Measurements from ENCODE around the gene ZNF423.

Gene ZNF423

DNA sequence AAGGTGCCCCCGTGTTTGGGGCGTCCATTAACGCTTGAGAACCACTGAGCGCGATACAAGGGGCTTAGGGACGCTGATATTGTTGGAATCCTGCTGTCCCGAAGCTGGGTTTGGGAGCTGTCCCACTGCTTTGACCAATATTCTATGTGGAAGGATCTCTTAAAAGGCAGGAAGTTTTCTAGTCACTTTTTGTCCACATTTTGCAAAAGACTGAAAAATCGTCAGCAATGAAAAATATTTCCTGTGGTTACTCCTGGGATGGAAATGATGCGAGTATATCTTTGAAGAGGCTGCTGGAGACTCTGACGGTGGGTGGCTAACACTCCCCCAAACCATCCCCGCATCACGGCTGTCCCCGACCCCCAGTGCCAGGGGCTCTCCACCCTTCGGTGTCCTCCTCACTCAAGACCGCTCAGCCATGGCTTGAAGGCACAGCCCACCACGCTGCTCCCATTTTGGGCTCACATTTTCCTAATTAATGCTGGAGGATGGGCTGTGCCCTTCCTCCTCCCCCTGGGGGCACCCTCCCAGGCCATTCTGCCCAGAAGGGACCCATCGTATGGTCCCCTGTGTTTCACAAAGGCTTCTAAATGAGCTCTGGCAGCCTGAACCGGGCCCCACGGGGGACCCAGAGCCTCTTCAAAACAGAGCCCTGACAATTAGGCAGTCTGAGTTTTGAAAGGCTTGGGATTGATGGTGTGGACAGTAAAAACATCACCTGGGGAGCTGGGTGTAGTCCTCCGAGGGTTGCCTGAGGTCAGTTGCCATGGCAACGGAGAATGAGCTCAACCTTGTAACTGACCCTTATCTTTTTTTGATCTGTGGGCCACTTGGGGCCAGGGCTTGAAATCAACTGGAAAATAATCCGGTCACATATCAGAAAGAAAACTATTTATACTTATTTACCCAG lies 323.7 kb downstream of the ZNF423 start:
- DNase-seq (ENCODE audit: low read depth in 2 of 2), result no peak

DNA sequence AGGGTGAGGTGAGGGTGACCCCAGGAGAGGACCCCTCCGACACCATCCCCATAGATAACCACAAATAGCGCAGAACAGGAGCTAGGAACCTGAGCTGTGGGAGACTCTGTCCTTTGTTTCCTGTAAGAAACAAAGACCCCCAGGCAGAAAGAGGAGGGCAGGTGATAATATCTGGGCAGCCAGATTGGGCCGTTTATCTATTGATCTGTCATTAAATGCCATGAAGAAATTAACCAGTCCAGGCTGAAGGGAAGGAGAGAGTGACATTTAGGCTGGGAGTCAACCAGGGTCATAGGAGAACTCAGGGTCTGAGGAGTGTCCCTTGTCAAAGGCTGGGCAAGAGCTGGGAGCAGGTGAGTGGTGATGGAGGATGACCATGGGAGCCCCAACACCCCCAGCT lies 324.5 kb downstream of the ZNF423 start:
- DNase-seq (ENCODE audit: low read depth in 2 of 2), result no peak

DNA sequence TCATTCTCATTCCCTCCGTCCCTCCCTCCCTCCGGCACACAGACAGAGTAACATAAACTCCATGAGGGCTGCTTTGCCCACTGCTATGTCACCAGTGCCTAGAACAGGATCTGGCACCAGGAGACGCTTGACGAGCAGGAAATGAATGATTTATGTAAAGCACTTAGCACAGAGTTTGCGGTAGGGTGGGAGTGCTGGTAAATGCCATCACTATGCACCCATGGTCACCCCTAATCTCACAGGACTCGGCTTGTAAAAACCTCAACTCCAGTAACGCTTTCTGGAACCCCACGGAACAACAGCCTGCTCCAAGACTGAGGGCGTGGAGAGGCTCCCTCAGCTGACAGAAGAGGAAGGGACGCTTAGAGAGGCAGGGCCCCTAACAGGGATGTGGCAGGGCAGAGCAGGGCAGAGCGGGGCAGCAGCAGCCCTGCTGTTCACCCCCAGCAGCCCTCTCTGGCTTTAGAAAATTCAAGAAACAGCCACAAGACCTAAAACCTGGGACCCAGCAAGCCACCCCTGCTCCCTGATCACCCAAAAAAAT lies 325.4 kb downstream of the ZNF423 start:
- no peak for DNase-seq (ENCODE audit: low read depth in 2 of 2)

DNA sequence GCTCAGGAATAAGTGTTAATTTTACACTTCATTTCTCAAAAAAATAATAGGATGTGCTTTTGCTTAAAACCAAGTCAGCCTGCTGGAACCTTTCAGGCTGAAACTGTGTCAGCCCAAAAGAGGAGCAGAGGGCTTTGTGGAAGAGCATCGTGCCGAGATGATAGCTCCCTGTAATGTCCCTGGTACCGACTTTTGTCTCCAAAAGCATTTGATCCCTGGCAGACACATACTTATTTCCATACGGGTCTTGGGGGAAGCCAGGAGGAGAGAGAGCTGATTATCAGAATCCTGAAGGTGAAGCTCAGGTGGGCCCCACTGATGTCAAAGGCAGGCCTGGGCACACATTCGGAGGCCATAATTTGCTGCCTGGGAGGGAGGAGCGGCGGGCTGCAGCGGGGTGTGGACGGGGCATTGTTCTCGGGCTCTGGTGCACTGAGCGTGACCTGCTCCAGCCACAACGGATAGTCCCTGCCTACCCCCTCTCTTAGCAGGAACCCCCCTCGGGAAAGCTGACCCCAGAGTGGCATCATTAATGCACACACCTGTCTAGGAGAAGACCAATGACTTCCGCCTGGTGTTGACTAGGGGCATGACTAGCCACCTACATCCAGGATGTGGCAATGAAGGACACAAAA lies 326.4 kb downstream of the ZNF423 start:
- DNase-seq (ENCODE audit: low read depth in 2 of 2), result no peak

DNA sequence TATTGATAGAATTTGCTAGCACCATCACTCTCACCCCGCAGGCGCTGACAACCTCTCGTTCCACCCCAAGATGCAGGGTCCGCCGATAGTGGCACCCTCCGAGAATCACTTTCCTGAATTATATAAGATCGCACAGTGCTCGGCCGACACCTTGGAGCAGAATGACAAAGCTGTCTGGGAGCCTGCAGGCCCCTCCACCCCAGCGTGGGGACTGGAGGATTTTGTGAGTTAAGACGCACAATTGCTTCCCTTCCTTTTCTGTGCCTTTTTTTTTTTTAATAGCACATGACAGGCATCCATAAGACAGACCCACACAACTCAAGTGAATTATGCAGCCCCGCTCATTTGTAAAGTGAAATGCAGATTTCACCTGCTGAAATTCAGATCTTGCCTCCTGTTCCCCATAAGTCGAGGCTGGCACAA lies 327.0 kb downstream of the ZNF423 start:
- DNase-seq (ENCODE audit: low read depth in 2 of 2), result no peak

DNA sequence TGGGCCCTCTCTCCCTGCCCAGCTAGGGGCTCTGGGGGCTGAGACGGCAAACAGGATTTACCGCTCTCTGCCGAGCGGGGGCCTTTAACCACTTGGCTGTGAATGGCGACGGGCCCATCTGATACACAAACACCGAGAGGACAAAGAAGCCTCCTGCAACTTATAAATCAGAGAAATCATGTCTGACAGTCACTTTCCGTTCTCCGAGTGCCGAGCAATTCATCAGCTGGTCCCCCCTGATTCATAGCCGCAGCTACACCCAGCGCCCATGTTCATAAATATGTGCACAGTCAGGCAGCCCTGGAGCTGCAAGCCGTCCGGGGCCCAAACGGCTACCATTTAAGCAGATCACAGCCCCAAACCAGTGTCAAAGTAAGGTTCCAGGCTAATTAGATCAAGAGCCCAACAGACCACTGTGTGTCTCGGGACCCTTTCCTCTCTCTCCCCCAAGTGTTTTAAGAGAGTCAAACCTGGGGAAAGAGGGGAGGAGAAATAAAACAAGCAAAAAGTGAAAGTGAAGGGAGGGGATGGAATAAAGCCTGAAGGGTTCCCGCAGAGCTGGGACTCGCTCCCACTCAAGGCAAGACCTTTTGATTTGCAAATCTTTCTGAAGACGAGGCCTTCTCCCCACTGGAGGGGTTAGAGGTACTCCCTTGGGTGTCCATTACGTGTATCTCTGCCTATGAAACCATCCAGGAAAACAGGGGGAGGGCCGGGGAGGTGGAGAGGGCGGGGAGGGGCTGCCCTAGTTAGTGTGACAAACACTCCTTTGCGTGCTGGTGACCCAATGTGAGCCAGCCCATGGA lies 327.6 kb downstream of the ZNF423 start:
- no peak for DNase-seq (ENCODE audit: low read depth in 2 of 2)

DNA sequence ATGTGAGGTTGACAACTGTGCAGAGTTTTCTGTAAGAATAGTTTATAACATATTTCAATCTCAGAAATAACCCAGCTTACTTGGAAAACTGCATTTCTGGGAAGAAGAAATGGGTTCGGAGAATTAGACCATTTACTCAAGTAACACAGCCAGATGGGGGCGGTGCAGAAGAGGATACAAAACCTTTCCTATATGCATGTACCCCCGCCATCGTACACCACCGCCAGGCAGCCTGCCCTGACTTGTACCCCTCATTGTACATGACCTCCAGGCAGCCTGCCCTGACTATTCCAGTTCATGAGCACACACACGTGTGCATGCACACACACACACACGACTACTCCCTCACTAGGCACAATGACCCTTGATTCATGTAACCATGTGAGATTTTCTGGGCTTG lies 328.3 kb downstream of the ZNF423 start:
- no peak for DNase-seq (ENCODE audit: low read depth in 2 of 2)

DNA sequence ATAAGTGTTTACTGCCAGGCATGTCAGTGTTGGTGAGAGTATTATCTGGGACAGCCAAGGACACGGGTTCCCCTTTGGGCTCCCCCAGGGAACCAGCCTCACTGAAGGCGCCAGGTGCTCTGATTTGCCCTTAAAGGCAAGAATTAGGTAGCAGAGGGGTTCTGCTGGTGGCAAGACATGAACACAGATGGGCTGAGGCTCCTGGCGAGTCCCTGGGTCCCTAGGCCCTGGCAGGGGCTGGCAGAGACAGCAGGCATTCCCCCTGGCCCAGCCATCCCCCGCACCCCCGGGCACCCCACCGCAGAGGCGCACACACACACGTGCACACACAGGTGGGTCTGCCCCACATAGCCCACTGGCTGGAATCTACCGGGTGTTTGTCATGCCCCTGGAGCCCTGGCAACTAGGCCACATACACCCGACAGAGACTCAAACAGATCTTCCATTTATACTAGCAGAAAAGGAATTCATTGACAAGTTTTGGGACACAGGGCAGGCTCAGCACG lies 329.0 kb downstream of the ZNF423 start:
- DNase-seq (ENCODE audit: low read depth in 2 of 2), result no peak

DNA sequence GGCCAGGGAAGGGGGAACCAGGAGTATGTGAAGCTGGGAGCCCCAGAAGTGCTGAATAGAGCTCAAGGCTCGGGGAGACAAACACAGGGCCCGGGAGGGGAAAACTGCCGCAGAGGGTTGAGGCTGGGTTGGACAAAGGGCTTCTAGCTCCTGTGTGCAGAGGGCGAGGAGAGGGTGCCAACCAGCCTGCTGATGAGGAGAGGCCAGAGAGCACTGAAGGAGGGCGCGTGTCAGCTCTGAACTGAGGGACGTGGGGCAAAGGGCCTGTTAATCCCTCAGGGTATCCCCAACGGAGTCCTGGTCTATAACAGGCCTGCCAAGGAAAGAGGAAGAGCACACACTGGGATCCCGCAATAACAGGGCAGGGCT lies 331.0 kb downstream of the ZNF423 start:
- DNase-seq (ENCODE audit: low read depth in 2 of 2), result no peak

DNA sequence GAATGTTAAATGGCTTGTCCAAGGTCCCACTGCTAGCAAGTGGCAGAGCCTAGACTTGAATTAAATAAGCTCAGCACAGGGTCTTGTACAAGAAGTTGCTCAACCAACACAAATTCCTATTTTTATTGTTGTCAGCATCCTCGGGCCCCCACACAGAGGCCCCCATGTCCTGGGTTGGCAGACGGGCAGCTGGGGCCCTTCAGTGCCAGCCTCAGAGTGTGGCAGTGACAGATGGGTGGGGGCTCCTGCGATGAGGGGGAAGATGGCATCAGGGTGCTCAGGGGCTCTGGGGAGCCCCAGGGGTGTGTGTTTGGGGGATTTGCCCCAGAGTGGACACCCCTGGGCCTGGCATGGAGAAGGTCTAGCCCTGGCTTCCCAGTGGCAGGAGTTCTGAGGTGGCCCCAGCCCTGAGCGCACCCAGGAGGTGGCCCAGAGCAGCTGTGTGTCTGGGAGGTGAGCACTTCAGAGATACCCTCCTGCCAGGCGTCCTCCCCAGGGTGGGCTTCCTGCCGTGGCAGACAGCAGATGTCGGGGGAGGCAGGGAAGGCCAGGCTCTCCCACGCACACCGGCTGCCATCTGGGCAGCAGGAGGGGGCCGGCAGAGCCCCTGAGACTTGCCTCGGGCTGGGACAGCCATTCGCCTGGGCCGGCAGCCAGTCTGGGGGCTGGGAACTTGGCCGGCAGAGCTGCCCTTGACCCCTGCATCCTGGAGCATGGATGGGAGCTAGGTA lies 331.5 kb downstream of the ZNF423 start:
- DNase-seq (ENCODE audit: low read depth in 2 of 2), result no peak

DNA sequence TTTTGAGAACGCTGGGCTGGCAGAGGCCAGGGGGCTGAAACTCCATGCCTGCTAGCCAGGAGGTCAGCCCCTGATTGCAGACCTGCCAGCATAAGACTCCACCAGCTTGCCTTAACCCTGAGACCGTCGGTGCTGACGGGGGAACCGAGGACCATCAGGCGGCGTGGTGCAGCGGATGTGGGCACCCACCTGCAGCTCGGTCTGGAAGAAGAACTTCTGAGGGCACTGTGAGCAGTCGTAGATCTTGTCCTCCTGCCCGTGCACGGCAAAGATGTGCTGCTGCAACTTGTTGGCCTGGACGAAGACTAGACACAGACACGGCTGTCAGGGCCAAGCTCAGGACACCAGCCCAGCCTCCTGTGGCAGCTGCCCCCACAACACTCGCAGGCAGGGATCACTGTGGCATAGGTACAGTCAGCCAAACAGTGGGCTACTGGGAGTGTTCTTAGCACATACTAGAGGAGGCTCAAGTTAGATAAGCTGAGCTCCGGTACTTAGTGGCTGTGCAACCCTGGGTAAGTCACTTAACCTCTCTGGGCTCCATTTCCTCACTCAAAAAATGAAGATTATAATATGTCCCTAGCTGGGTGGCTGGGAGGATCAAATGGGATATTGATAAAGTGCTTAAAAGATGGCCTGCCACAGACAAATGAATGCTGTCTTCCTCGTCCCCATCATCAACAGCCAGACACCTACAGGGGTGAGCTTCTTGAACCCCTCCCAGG lies 332.3 kb downstream of the ZNF423 start:
- no peak for DNase-seq (ENCODE audit: low read depth in 2 of 2)

DNA sequence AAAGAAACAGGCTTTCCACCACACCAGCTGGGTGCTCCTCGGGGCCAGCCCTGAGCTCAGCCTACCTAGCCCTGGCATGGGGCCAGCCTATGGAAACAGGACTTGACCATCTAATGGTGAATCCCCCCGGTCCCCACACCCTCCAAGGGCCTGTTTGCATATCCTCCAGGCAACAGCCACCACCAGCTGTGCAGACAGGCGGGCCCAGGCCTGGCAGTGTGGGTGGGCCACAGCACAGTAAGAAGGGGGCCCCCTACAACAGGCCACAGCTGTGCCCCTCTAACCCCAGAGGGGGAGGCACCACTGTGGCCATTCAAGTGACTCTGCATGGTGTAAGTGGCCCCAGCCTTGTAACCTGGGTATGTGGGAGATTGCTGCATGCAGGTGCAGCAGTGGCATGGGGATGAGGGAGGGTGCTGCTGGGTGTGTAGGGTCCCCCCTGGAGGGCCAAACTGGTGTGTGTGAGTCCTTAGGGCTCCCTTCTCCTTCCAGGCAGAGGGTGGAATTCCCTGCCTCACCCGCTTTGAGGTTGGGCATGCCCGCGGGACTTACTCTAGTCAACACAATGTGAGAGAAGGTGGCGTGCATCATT lies 334.1 kb downstream of the ZNF423 start:
- no peak for DNase-seq (ENCODE audit: low read depth in 2 of 2)

DNA sequence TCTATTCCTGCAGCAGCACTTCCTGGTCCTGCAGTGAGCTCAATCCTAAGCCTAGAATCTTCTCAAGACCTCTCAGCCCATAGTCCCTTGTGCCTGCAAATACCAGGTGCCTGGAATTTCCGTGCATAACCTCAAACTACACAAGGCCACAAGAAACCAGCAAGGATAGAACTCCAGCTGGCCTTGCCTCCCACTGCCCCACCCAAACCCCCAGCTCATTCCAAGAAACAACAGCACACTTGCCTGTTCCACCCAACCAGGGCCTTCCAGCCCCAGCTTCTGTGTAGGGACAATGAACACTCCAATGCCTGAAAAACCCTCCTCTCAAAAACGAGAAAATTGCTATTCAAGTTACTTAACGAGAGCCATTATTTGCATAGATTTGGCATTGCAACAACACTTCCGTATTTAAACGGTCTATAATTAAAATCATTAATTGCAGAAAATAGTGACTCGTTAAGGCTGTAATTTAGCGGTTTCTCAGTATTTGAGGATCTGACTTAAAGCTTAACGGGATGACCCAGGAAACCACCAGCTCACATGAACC lies 335.3 kb downstream of the ZNF423 start:
- no peak for DNase-seq (ENCODE audit: low read depth in 2 of 2)

DNA sequence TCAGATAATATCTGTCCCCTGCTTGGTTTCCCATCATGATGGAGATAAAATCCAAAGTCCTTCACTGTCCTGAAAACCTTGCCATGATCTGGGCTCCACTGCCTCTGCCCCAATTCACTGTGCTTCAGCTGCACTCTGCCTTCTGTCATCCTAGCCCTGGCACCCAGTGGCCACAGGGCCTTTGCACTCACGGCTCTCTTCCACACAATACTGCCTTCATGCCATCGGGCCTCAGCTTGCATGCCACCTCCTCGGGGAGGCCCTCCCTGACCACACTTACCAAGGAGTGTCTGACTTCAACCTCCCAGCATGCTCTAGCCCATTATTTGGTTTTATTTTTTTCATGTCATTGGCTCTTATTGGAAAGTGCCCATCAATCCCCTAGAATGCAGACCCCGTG lies 336.2 kb downstream of the ZNF423 start:
- no peak for DNase-seq (ENCODE audit: low read depth in 2 of 2)

DNA sequence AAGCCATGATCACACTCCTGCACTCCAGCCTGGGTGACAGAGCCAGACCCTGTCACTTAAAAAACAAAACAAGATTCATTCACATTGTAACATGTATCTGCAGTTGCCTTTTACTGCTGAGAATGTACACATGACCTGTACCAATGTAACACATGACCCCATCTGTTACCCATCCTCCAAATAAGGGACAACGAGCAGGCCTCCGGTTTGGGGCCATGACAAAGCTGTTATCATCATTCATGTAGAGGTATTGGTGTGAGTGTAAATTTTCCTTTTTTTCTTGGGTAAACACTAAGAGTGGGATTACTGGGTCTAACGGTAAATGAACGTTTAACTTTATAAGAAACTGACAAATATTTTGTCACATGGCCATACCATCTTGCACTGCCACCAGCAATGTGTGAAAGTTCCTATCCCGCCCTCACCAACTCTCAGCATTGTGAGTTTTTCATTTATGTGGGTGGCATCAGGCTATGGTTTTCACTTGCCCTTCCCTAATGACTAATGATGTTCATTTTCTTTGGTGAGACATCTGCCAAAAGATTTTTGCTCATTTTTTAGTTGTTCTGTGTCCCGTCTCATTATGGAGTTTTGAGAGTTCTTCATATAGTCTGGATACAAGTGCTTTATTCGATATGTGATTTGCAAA lies 336.8 kb downstream of the ZNF423 start:
- DNase-seq (ENCODE audit: low read depth in 2 of 2), result no peak

DNA sequence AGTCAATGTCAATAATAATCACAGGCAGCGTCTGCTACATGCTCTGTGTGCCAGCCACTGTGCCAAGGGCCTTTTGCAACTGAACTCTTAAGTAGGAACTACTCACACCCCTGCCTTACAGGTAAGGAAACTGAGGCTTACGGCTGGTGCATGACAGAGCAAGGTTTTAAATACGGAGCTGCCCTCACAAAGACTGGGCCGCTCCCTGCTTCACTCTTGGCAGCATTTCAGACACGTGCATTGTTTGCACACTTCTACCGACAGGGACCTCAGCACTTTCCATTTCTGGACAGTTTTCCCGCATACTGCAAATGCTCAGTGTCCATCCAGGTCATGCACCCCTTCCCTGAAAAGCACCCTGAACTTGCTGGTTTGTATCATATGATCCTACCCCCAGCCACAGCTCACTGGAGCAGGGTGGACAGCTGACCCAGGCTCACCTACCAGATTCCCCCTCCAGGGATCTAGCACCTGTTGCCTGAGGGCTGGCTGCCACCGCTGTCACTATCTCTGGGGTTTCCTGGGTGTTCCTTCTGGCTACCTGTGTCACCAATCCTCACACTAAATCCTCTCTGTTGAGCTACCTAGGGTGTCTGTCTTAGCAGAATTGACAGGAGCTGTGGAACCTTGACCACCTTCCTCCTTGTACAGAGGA lies 339.4 kb downstream of the ZNF423 start:
- DNase-seq (ENCODE audit: low read depth in 2 of 2), result no peak

DNA sequence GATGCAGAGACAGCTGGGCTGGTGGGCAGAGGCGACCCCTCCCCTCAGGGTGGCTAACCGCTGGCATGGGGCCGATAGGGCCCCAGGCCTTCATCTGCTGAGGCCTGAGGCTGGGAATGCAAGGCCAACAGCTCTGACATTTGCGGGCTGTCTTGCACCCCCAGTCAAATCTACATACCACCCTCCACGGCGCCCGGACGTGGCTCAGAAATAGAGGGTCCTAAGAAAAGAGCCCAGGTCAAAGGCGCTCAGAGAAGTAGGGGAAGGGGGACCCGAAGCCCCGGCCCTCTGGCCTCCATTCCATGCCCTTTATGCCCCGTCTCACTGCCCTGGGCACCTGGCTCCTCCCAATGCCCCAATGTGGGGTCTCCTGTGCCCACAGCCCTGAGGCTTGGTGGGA lies 340.1 kb downstream of the ZNF423 start:
- no peak for DNase-seq (ENCODE audit: low read depth in 2 of 2)

DNA sequence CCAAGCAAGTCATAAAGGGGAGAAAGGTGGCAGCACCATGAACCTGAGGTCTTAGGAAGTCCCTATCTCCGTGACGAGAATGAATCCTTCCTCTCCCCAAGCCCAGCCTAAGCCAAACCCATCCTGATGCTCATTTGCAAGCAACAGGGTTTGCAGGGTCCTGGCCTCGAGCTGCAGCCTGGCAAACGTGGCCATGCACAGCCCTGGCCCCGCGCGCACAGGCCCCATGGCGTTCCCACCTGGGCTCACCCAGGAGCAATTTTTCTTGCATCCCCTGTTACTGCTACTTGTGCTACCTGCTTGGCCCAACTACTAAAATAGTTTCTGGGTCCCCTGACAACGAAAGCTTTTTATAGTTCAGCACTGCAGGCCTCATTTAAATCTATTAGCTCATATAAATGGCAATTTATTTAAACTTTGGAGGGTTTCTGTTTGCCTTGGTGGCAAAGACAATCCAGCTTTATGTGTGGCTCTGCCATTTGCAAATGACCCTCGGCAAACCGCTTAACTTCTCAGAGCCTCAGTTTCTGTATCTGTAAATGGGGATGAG lies 340.8 kb downstream of the ZNF423 start:
- no peak for DNase-seq (ENCODE audit: low read depth in 2 of 2)
